GM23338 (cell line): Measurements from ENCODE around the gene URM1. TPM values are rescaled to one million over a fixed set of nuclear protein-coding genes. Genes with fewer than 3 reads are reported as not detected.

ENCODE experiments used
- ATAC-seq: fragments of 200-7000 bp; cut with Tn5 transposase; 3 replicates; pipeline ENCODE4 v1.9.1; 2020
- DNase-seq: peaks from one replicate; pipeline ENCODE4 v3.0.0-alpha.2; 2015; ENCODE audit warnings: low spot score
- H2AFZ ChIP-seq: fragments of 200-600 bp; sonication (generic); 2 replicates; pipeline ENCODE4 v1.8.0; 2016; ENCODE audit warnings: antibody characterized with exemption, mild to moderate bottlenecking, moderate library complexity
- H3F3A ChIP-seq: fragments of 200-600 bp; sonication (generic); replicated peaks from 2 replicates; pipeline ENCODE4 v1.8.0; 2017; ENCODE audit warnings: antibody characterized with exemption, mixed run types, low read depth
- H3K27ac ChIP-seq: fragments of 200-600 bp; sonication (generic); 2 replicates; pipeline ENCODE4 v1.6.1; 2016; ENCODE audit warnings: low read depth
- H3K27me3 ChIP-seq: fragments of 200-600 bp; sonication (generic); 2 replicates; pipeline ENCODE4 v1.8.0; 2016; ENCODE audit warnings: mild to moderate bottlenecking, mixed run types, moderate library complexity; ENCODE audit not compliant: insufficient read depth
- H3K36me3 ChIP-seq: fragments of 200-600 bp; sonication (generic); 2 replicates; pipeline ENCODE4 v1.8.0; 2016; ENCODE audit warnings: mild to moderate bottlenecking; ENCODE audit not compliant: insufficient read depth
- H3K4me1 ChIP-seq: fragments of 200-600 bp; sonication (generic); 2 replicates; pipeline ENCODE4 v1.8.0; 2016; ENCODE audit warnings: mild to moderate bottlenecking, moderate library complexity; ENCODE audit not compliant: insufficient read depth
- H3K4me2 ChIP-seq: fragments of 200-600 bp; sonication (generic); 2 replicates; pipeline ENCODE4 v1.7.1; 2017; ENCODE audit warnings: mixed run types
- H3K4me3 ChIP-seq: fragments of 200-600 bp; sonication (generic); 2 replicates; pipeline ENCODE4 v1.6.1; 2016; ENCODE audit warnings: mixed run types
- H3K79me2 ChIP-seq: fragments of 200-600 bp; sonication (generic); replicated peaks from 2 replicates; pipeline ENCODE4 v1.8.0; 2017; ENCODE audit warnings: mild to moderate bottlenecking; ENCODE audit not compliant: insufficient read depth
- H3K9me2 ChIP-seq: fragments of 200-600 bp; sonication (generic); 2 replicates; pipeline ENCODE4 v1.8.0; 2017; ENCODE audit not compliant: insufficient read depth
- H4K20me1 ChIP-seq: fragments of 200-600 bp; sonication (generic); replicated peaks from 2 replicates; pipeline ENCODE4 v1.8.0; 2017; ENCODE audit warnings: mild to moderate bottlenecking; ENCODE audit not compliant: insufficient read depth
- H3K27ac Mint-ChIP-seq: 2 replicates; pipeline ENCODE4 v1.8.0; 2020; ENCODE audit warnings: inconsistent platforms, mild to moderate bottlenecking, moderate library complexity, mixed read lengths
- H3K27me3 Mint-ChIP-seq: 3 replicates; pipeline ENCODE4 v1.8.0; 2022; ENCODE audit warnings: low read depth, mild to moderate bottlenecking, moderate library complexity, mixed read lengths, inconsistent platforms; ENCODE audit not compliant: insufficient read depth, poor library complexity
- H3K36me3 Mint-ChIP-seq: 3 replicates; pipeline ENCODE4 v1.8.0; 2021; ENCODE audit warnings: low read depth, mild to moderate bottlenecking, inconsistent platforms, moderate library complexity, mixed read lengths
- H3K4me1 Mint-ChIP-seq: 3 replicates; pipeline ENCODE4 v1.8.0; 2020; ENCODE audit warnings: mild to moderate bottlenecking, inconsistent platforms, mixed read lengths
- H3K4me3 Mint-ChIP-seq: 3 replicates; pipeline ENCODE4 v1.8.0; 2021; ENCODE audit warnings: moderate library complexity, mild to moderate bottlenecking, inconsistent platforms, mixed read lengths
- H3K9me3 Mint-ChIP-seq: 3 replicates; pipeline ENCODE4 v1.8.0; 2020; ENCODE audit warnings: moderate library complexity, mild to moderate bottlenecking, inconsistent platforms, mixed read lengths
- CREB1 ChIP-seq: fragments of 250-450 bp; sonication (Bioruptor Pico); IDR thresholded peaks from 2 replicates; pipeline ENCODE4 v1.5.0; 2020; ENCODE audit warnings: low read depth, mild to moderate bottlenecking, moderate library complexity
- EZH2 ChIP-seq: fragments of 200-600 bp; sonication (generic); IDR thresholded peaks from one replicate; pipeline ENCODE4 v1.8.0; 2017; ENCODE audit warnings: antibody characterized with exemption, mild to moderate bottlenecking, low read depth; ENCODE audit not compliant: unreplicated experiment
- JUNB ChIP-seq: IDR thresholded peaks from one replicate; pipeline ENCODE4 v1.6.1; 2016; ENCODE audit warnings: antibody characterized with exemption; ENCODE audit not compliant: unreplicated experiment
- NANOG ChIP-seq: IDR thresholded peaks from 2 replicates; pipeline ENCODE4 v1.6.1; 2016; ENCODE audit warnings: antibody characterized with exemption, borderline replicate concordance
- POLR2AphosphoS5 ChIP-seq: IDR thresholded peaks from 2 replicates; pipeline ENCODE4 v1.6.1; 2016; ENCODE audit warnings: antibody characterized with exemption, low read depth
- REST ChIP-seq: IDR thresholded peaks from one replicate; pipeline ENCODE4 v1.6.1; 2018; ENCODE audit warnings: antibody characterized with exemption; ENCODE audit not compliant: unreplicated experiment
- STAT1 ChIP-seq: IDR thresholded peaks from one replicate; pipeline ENCODE4 v1.6.1; 2016; ENCODE audit warnings: antibody characterized with exemption; ENCODE audit not compliant: unreplicated experiment
- ZNF331 ChIP-seq: fragments of 250-450 bp; sonication (Bioruptor Pico); IDR thresholded peaks from 2 replicates; pipeline ENCODE4 v1.5.0; 2020; ENCODE audit warnings: low read depth, mild to moderate bottlenecking, moderate library complexity
- polyA plus RNA-seq: library from polyadenylated mRNA; unstranded; fragments of >200 nt; fragmentation: Nextera tagmentation; extraction: Ambion mirVana; gene quantifications from 2 replicates; pipeline ENCODE4 v1.2.1, GENCODE V29; 2016
- total RNA-seq: library from RNA; depleted of rRNA; stranded (reverse); fragments of >200 nt; shearing (Covaris generic); gene quantifications from 2 replicates; pipeline ENCODE4 v1.2.3, GENCODE V29; 2014
- TF ChIP-seq, protein P1 (sequence below), 2 experiments: fragments of 200-600 bp in 1 of 2; sonication (generic) in 1 of 2; conservative IDR thresholded peaks; 2 replicates each; pipeline versions ENCODE4 v1.5.1 to v1.6.1; 2016 to 2017; ENCODE audit warnings: antibody characterized with exemption in 2 of 2, low read depth in 2 of 2, mild to moderate bottlenecking in 2 of 2, moderate library complexity in 1 of 2

The URM1 gene
- total and polyA plus RNA-seq, 2 experiments from 2014 or later: 28.6 to 47.8 TPM

DNA sequence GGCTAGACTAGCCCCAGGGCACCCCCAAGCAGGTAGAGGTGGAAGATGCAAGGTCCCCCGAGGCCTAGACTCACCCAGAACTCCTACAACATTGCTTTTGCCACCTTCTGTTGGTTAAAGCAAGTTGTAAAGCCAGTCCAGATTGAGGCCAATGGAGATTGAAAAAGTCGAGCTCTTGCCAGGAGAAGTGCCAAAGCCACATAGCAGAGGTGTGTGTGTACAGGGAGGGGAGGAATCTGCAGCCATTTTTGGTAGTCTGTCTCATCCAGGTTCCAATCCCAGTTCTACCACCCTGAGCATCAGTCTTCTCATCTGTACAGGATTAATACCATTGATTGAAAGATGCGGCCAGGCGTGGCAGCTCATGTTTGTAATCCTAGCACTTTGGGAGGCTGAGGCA lies 12.3 kb upstream of the URM1 start:
- peaks cover 20% of the 10 kb centered on the region for H3K4me1 Mint-ChIP-seq
- H3K27me3 ChIP-seq: peaks cover 27% of the 10 kb centered on the region
- peaks cover 2% of the 10 kb centered on the region; the same call in 1 of the 3 replicates for H3K9me3 Mint-ChIP-seq
- H3K9me2 ChIP-seq: no peaks in the 10 kb centered on the region
- TF ChIP-seq EZH2: no peak
- ATAC-seq (no peak), DNase-seq (no peak)
- peaks cover 5% of the 10 kb centered on the region; the same call in 1 of the 2 replicates for H4K20me1 ChIP-seq
- peaks cover 28% of the 10 kb centered on the region for H3K27me3 Mint-ChIP-seq
- H3K4me2 ChIP-seq: no peak overlapping the region
- no peak overlapping the region for H3K27ac ChIP-seq
- peaks cover 6% of the 10 kb centered on the region; the same call in 2 of the 3 replicates for H3K36me3 Mint-ChIP-seq
- peaks cover 16% of the 10 kb centered on the region; the same call in 1 of the 2 replicates for H3K4me1 ChIP-seq
- H3F3A ChIP-seq: peaks cover 3% of the 10 kb centered on the region; the same call in 1 of the 2 replicates
- H3K4me3 Mint-ChIP-seq: no peak overlapping the region
- H3K4me3 ChIP-seq: no peak overlapping the region
- H3K27ac Mint-ChIP-seq: no peak overlapping the region
- H3K79me2 ChIP-seq: no peaks in the 10 kb centered on the region
- no peaks in the 10 kb centered on the region for H3K36me3 ChIP-seq
- no peak overlapping the region for H2AFZ ChIP-seq

DNA sequence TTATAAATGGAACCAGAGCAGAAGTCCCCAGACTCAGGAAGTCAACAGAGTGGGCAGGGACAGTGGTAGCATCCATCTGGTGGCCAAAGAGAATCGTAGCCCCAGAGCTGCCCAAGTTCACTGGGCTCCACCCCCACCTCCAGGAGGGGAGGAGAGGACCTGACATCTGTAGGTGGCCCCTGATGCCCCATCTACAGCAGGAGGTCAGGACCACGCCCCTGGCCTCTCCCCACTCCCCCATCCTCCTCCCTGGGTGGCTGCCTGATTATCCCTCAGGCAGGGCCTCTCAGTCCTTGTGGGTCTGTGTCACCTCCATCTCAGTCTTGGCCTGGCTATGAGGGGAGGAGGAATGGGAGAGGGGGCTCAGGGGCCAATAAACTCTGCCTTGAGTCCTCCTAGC lies 10.3 kb upstream of the URM1 start:
- Mint-ChIP-seq H3K9me3 (peaks cover 2% of the 10 kb centered on the region; the same call in 1 of the 3 replicates), H3K4me1 (peaks cover 28% of the 10 kb centered on the region), H3K27ac (no peak overlapping the region), H3K36me3 (peaks cover 5% of the 10 kb centered on the region; the same call in 2 of the 3 replicates), H3K27me3 (peaks cover 44% of the 10 kb centered on the region), H3K4me3 (no peak overlapping the region)
- Histone ChIP-seq H2AFZ (no peak overlapping the region), H3K4me3 (no peak overlapping the region), H3K9me2 (no peaks in the 10 kb centered on the region), H3K27ac (no peak overlapping the region), H3K79me2 (no peaks in the 10 kb centered on the region), H3K4me2 (no peak overlapping the region), H3F3A (peaks cover 10% of the 10 kb centered on the region), H3K4me1 (peaks cover 31% of the 10 kb centered on the region), H4K20me1 (peaks cover 5% of the 10 kb centered on the region; the same call in 1 of the 2 replicates), H3K36me3 (no peaks in the 10 kb centered on the region), H3K27me3 (peaks cover 43% of the 10 kb centered on the region)
- TF ChIP-seq CREB1 (CRISPR knock-in tag) (no peak), EZH2 (no peak)
- ATAC-seq (no peak), DNase-seq (no peak)

DNA sequence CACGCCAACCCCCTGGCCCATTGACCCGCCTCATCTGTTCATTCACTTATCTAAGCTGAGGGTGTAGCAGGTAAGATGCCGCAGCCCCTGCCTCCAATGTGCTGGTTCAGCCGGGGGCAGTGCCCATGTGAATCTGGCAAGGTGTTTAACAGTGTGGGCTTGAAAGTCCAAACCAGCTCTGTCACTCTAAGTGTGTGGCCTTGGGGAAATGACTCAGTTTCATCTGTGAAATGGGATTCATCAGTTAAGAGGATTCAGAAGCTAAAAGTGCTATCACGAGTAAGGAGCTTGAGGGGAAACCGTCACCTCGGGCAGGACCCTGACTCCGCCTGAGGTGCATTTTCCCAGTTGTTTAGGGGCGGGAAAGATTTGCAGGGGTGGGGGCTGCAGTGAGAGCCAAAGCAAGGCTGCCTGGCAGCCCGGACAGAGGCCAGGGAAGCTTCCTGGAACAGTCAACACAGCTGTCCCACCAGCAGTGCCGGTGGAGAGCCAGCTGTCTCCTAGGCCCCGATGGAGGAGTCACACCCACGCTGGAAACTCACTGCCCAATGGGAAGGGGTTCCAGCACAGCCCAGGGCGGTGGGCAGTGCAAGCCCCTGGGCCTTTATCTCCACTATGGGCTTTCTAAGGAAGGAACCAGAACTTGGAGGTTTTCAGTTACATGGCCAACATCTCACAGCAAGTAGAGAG lies 9.7 kb upstream of the URM1 start:
- no peak overlapping the region for H3K4me3 Mint-ChIP-seq
- Histone ChIP-seq H3K79me2 (no peaks in the 10 kb centered on the region), H3K4me3 (no peak overlapping the region; the same call in 1 of the 2 replicates), H3K4me1 (peaks cover 33% of the 10 kb centered on the region), H3K9me2 (no peaks in the 10 kb centered on the region), H3K27me3 (peaks cover 49% of the 10 kb centered on the region), H2AFZ (no peak overlapping the region), H3K36me3 (no peaks in the 10 kb centered on the region), H3F3A (peaks cover 11% of the 10 kb centered on the region), H3K4me2 (peak overlapping the region; percentile 73), H3K27ac (no peak overlapping the region), H4K20me1 (peaks cover 5% of the 10 kb centered on the region; the same call in 1 of the 2 replicates)
- peaks cover 49% of the 10 kb centered on the region for H3K27me3 Mint-ChIP-seq
- ATAC-seq: no peak
- H3K4me1 Mint-ChIP-seq: peaks cover 28% of the 10 kb centered on the region
- no peaks in the 10 kb centered on the region; the same call in 2 of the 3 replicates for H3K36me3 Mint-ChIP-seq
- no peak overlapping the region for H3K27ac Mint-ChIP-seq
- H3K9me3 Mint-ChIP-seq: peaks cover 4% of the 10 kb centered on the region; the same call in 2 of the 3 replicates
- DNase-seq: no peak
- TF ChIP-seq POLR2AphosphoS5 (no peak), JUNB (no peak), EZH2 (no peak), REST (no peak), ZNF331 (CRISPR knock-in tag) (no peak), CREB1 (CRISPR knock-in tag) (no peak), NANOG (no peak), STAT1 (no peak)
- TF ChIP-seq, protein P1, sequence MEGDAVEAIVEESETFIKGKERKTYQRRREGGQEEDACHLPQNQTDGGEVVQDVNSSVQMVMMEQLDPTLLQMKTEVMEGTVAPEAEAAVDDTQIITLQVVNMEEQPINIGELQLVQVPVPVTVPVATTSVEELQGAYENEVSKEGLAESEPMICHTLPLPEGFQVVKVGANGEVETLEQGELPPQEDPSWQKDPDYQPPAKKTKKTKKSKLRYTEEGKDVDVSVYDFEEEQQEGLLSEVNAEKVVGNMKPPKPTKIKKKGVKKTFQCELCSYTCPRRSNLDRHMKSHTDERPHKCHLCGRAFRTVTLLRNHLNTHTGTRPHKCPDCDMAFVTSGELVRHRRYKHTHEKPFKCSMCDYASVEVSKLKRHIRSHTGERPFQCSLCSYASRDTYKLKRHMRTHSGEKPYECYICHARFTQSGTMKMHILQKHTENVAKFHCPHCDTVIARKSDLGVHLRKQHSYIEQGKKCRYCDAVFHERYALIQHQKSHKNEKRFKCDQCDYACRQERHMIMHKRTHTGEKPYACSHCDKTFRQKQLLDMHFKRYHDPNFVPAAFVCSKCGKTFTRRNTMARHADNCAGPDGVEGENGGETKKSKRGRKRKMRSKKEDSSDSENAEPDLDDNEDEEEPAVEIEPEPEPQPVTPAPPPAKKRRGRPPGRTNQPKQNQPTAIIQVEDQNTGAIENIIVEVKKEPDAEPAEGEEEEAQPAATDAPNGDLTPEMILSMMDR (conservative IDR thresholded peaks at IDR 0.05; ENCODE audit: low read depth in 2 of 2): no peak
